ENCODE measurements around the gene STPG3.

The STPG3 gene

DNA sequence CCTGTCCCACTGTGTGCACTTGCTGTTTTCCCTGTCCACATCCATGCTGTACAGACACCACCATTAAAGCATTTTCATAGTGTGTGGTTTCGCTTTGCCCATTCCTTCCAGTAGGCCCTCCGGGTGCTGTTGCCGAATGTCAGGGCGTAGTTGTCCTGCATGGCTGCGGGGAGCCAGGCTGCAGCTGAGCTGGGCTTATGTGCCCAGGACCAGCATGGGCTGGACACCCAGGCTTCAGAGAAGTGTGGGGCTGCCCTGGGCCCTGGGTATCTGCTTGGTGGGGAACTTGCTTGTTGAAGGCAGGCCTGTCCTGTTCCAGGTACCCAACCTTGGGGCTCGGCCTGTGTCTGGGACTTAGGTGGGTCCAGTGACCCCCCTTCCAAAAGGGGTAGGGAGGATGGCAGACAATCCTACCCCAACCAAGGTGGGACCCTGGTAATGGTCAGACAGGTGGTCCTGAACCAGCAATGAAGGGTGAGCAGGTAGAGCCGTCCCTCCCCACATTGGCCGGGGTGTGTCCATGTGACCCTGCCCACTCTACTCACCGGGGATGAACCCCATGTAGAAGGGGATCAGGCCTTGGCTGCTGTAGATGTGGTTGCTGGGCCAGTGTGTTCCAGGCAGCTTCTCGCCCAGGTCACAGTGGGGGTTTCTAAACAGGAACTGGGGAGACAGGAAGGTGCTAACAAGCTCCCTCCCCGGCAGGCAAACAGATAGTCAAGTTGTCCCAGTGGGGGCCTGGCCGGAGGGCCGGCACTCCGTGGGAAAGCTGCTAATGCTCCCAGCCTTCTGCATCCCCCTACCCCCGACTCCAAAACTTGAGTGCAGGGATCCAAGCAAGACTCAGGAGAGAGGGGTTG lies 7.2 kb upstream of the STPG3 start:
- Histone ChIP-seq H3K4me3 (ENCODE audit: low read depth in 1 of 2, low read length in 2 of 2) (no peak overlapping the region), H3K27ac (ENCODE audit: low read depth, low read length) (no peak overlapping the region), H3K27me3 (ENCODE audit: control insufficient read depth in 1 of 2, insufficient read depth in 2 of 2, low read length in 2 of 2) (no peaks in the 10 kb centered on the region), H3K9ac (ENCODE audit: low read length) (no peak overlapping the region), H3K4me1 (ENCODE audit: insufficient read depth, low read length) (peaks cover 24% of the 10 kb centered on the region), H3K9me3 (ENCODE audit: low read length) (no peaks in the 10 kb centered on the region), H3K36me3 (ENCODE audit: insufficient read depth, low read length) (peaks cover 21% of the 10 kb centered on the region)

DNA sequence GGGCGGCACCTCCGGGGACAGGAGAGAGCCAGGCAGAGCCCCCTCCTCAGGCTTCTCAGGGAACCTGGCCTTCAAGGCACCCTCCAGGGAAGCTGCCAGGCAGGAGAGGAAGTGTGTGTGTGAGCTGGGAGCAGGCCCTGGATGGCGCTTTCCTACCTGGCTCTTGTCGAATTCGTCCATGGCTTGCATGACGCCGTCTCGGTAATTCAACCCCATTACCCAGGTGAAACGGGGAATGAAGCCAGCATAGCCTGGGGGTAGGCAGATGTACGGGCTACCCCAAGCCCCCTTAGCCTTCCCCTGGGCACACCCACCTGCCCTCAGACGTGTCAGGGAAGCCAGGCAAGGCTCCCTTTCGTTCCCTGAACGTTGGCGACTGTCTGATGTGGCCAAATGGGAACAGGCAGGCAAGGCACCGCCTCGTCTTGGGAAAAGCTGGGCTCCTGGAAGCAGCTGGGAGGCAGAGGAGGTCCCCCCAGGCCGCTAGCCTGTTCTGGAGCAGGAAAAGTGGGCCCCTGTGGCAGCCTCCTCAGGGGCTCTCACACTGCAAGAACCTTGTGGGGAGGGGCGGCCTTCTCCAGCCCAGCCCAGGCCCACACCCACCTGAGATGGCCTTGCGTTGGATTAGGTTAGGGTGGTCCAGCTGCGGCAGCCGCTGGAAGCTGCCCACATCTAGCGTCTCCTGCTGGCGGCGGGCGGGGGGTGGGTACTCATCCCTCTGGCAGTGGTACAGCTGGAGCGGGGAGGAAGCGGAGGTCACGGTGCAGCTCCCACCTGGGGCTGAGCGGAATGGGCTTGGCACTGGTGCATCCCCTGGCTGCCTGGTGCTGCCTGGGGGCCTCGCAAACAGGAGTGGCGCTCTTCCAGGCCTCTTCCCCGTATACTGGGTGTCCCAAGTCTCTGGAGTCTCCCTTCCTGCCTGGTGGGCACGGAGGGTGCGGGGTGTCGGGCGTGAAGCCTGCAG lies 6.3 kb upstream of the STPG3 start:
- Histone ChIP-seq H3K27ac (ENCODE audit: low read depth, low read length) (no peak overlapping the region), H3K9ac (ENCODE audit: low read length) (no peak overlapping the region), H3K36me3 (ENCODE audit: insufficient read depth, low read length) (peaks cover 20% of the 10 kb centered on the region), H3K4me3 (ENCODE audit: low read depth in 1 of 2, low read length in 2 of 2) (no peak overlapping the region), H3K4me1 (ENCODE audit: insufficient read depth, low read length) (peaks cover 19% of the 10 kb centered on the region), H3K9me3 (ENCODE audit: low read length) (no peaks in the 10 kb centered on the region), H3K27me3 (ENCODE audit: control insufficient read depth in 1 of 2, insufficient read depth in 2 of 2, low read length in 2 of 2) (no peaks in the 10 kb centered on the region)

DNA sequence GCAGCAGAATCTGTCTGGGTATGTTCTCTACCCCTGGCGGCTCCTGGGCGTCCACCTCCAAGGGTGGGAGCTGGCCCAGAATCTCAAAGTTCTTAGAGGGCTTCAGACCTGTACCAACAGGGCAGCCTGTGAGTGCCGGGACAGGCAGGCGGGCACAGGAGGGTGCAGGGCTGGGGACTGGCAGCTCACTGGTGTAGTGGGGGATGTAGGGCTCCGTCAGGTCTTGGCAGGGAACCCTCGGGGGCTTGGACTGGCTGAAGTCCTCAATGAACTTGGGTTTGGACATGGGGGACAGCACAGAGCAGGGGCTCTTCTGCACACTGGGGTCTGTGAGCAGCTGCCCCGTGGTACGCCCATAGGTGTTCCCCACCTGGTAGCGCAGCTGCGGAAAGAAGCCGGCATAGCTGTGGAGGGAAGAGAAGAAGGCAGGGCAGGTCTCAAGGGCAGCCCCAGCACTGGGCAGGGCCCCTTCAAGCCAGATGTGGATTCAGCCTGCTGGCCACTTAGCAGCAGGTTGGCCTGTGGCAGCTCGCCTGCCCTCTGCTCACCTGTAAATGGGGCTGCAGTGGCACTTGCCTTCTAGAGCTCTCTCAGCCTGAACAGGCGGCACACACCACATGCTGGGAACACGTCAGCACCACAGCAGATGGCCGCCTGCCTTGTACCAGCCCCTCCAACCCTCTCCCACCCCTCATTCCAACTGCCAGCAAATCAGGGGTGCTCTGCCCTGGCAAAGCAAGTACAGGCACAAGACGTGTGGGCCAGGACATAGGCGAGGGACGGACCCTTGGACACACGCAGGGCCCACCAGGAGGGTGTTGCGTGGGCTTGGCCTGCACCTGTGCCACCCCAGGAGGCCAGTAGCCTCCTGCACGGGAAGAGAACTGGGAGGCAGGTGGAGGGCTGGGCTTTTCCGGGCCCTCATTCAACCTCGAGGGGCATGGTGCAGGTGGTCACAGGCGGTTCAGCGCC lies 5.3 kb upstream of the STPG3 start:
- H3K9me3 ChIP-seq (ENCODE audit: low read length): no peaks in the 10 kb centered on the region
- no peak overlapping the region for H3K9ac ChIP-seq (ENCODE audit: low read length)
- peaks cover 19% of the 10 kb centered on the region for H3K4me1 ChIP-seq (ENCODE audit: insufficient read depth, low read length)
- peaks cover 20% of the 10 kb centered on the region for H3K36me3 ChIP-seq (ENCODE audit: insufficient read depth, low read length)
- no peak overlapping the region for H3K4me3 ChIP-seq (ENCODE audit: low read depth in 1 of 2, low read length in 2 of 2)
- H3K27me3 ChIP-seq (ENCODE audit: control insufficient read depth in 1 of 2, insufficient read depth in 2 of 2, low read length in 2 of 2): peaks cover 0 to 1% of the 10 kb centered on the region in 2 donors
- no peak overlapping the region for H3K27ac ChIP-seq (ENCODE audit: low read depth, low read length)

DNA sequence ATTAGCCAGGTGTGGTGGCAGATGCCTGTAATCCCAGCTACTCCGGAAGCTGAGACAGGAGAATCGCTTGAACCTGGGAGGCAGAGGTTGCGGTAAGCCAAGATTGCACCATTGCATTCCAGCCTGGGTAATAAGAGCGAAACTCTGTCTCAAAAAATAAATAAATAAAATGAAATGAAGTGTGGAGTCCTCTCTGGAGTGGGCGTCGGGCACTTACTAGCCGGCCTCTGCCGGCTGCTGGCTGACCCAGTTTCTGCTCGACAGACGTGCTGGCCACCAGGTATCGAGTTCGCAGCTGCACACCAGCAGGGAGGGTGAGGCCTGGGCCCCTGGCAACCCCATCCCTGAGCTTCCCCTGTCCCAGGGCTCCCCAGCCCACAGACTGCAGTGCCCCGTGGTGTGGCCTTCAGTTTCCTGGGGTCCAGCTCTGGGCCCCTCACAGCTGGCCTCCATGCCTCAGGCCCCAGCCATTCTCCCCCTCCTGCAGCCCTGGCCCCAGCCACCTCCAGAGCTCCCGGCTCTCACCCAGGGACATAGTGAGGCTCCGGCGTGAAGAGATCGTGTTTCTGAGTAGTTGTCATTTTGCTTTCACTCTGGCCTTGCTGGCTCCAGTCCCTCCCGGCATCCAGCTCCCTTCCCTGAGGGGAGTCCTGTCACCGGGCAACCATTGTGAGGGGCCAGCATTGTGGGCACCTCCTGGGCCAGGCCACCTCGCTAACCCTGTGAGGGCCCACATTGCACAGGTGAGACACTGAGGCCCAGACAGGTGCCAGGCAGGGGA lies 3.8 kb upstream of the STPG3 start:
- Histone ChIP-seq H3K4me1 (ENCODE audit: insufficient read depth, low read length) (peaks cover 15% of the 10 kb centered on the region), H3K9ac (ENCODE audit: low read length) (no peak overlapping the region), H3K4me3 (ENCODE audit: low read depth in 1 of 2, low read length in 2 of 2) (no peak overlapping the region), H3K9me3 (ENCODE audit: low read length) (no peaks in the 10 kb centered on the region), H3K36me3 (ENCODE audit: insufficient read depth, low read length) (peaks cover 17% of the 10 kb centered on the region), H3K27me3 (ENCODE audit: control insufficient read depth in 1 of 2, insufficient read depth in 2 of 2, low read length in 2 of 2) (peaks cover 0 to 6% of the 10 kb centered on the region in 2 donors), H3K27ac (ENCODE audit: low read depth, low read length) (no peak overlapping the region)

DNA sequence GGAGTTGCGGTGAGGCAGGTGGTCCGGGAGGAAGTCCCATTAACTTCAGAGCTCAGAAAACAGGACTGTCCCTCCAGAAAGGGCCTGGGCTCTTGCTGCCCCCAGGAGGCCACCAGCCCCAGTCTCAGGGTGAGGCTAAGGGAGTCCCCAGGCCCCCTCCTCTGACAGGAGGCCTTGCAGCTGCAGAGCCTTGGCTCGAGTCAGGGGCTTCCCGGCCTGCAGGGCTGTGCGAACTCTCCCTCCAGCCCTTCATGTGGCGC lies 3.2 kb upstream of the STPG3 start:
- Histone ChIP-seq H3K36me3 (ENCODE audit: insufficient read depth, low read length) (peaks cover 12% of the 10 kb centered on the region), H3K4me3 (ENCODE audit: low read depth in 1 of 2, low read length in 2 of 2) (no peak overlapping the region), H3K27ac (ENCODE audit: low read depth, low read length) (no peak overlapping the region), H3K4me1 (ENCODE audit: insufficient read depth, low read length) (peaks cover 10% of the 10 kb centered on the region), H3K9ac (ENCODE audit: low read length) (no peak overlapping the region), H3K9me3 (ENCODE audit: low read length) (no peaks in the 10 kb centered on the region), H3K27me3 (ENCODE audit: control insufficient read depth in 1 of 2, insufficient read depth in 2 of 2, low read length in 2 of 2) (peaks cover 0 to 6% of the 10 kb centered on the region in 2 donors)

- peaks cover 8% of the 10 kb centered on the region for H3K4me1 ChIP-seq (ENCODE audit: insufficient read depth, low read length)
- no peak overlapping the region for H3K4me3 ChIP-seq (ENCODE audit: low read depth in 1 of 2, low read length in 2 of 2)
- no peak overlapping the region for H3K27ac ChIP-seq (ENCODE audit: low read depth, low read length)
- no peak overlapping the region for H3K9ac ChIP-seq (ENCODE audit: low read length)
- no peaks in the 10 kb centered on the region for H3K36me3 ChIP-seq (ENCODE audit: insufficient read depth, low read length)
- peaks cover 0 to 6% of the 10 kb centered on the region in 2 donors for H3K27me3 ChIP-seq (ENCODE audit: control insufficient read depth in 1 of 2, insufficient read depth in 2 of 2, low read length in 2 of 2)
- H3K9me3 ChIP-seq (ENCODE audit: low read length): no peaks in the 10 kb centered on the region
These were observed 525 bp upstream of the STPG3 start for GRCh38 chr9:137250329-137251193.

- Histone ChIP-seq H3K27ac (ENCODE audit: low read depth, low read length) (no peak overlapping the region), H3K4me3 (ENCODE audit: low read depth in 1 of 2, low read length in 2 of 2) (no peak overlapping the region), H3K27me3 (ENCODE audit: control insufficient read depth in 1 of 2, insufficient read depth in 2 of 2, low read length in 2 of 2) (peaks cover 0 to 6% of the 10 kb centered on the region in 2 donors), H3K9me3 (ENCODE audit: low read length) (no peaks in the 10 kb centered on the region), H3K9ac (ENCODE audit: low read length) (no peak overlapping the region), H3K36me3 (ENCODE audit: insufficient read depth, low read length) (no peaks in the 10 kb centered on the region), H3K4me1 (ENCODE audit: insufficient read depth, low read length) (peaks cover 17% of the 10 kb centered on the region)
These were observed 593 bp downstream of the STPG3 start for GRCh38 chr9:137251490-137252268.

DNA sequence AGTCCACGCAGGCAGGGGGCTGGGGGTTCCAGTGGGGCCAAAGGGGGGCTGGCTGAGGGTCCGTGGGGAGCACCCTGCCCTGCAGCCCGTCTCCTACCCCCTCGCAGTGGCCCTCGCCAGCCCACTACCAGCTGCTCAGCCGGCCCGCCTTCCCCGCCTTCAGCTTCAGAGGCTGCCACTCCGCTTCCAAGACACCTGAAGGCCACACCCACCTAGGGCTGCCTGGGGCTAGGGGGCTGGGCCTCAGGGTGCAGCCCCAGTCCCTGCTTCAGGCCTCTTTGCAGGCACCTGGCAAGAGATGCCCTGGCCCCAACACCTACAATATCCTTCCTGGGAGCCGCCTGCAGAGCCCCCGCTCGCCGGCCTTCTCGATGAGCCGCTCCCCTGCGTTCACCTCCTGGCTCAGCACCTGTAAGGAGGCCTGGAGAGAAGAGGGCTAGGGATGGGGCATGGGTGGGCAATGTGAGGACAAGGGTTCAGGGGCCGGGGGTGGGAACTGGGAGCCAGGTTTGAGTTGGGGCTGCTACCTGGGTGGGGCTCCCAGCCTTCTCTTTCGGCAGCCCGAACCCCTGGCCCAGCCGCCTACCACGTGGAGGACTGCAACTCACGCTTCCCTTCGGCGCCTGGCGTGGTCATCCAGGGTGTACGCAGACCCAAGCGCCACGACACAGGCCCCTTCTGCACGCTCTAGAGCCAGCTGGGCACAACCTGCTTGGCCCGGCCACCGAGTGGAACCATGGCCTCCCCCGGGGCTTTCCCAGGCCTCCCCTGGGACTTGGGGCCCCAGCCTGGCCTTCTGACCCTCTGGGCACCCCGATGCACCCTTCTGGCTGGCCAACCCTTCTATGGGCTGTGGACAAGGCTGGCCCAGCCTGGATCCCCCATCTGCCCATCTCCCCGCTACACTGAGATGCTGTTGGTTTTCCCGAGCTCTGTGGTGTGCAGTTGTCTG lies 1.7 kb downstream of the STPG3 start:
- H3K9me3 ChIP-seq (ENCODE audit: low read length): no peaks in the 10 kb centered on the region
- H3K36me3 ChIP-seq (ENCODE audit: insufficient read depth, low read length): no peaks in the 10 kb centered on the region
- no peak overlapping the region for H3K27ac ChIP-seq (ENCODE audit: low read depth, low read length)
- H3K27me3 ChIP-seq (ENCODE audit: control insufficient read depth in 1 of 2, insufficient read depth in 2 of 2, low read length in 2 of 2): peaks cover 0 to 6% of the 10 kb centered on the region in 2 donors
- no peak overlapping the region for H3K4me3 ChIP-seq (ENCODE audit: low read depth in 1 of 2, low read length in 2 of 2)
- no peak overlapping the region for H3K9ac ChIP-seq (ENCODE audit: low read length)
- H3K4me1 ChIP-seq (ENCODE audit: insufficient read depth, low read length): peaks cover 21% of the 10 kb centered on the region

Data from muscle layer of colon (tissue), 2 donors.